ENCODE measurements around the gene SLC4A1AP. TPM values are rescaled to one million over a fixed set of nuclear protein-coding genes. Genes with fewer than 3 reads are reported as not detected.

The SLC4A1AP gene
- total RNA-seq, 4 donors from 2014 or later, result 15.4 to 27.0 (median 24.1) TPM

GRCh38 chr2:27711804-27712203 is 48.1 kb downstream of the SLC4A1AP start:
- 40 to 67% methylated on average over 4 to 5 of the region's 5 CpGs for WGBS, 2 donors
- intact Hi-C loops (cut with DNase I), result loop anchor here (10.0 kb wide), 1 partner anchor 683 kb away; the partner anchor contains the start of gene FOSL2
- Histone ChIP-seq H3K36me3 (no peaks in the 10 kb centered on the region), H3K9me3 (no peaks in the 10 kb centered on the region), H3K27ac (peak overlapping the region in 1 of 4 donors; percentile 2), H3K4me3 (no peak overlapping the region), H3K4me1 (peaks cover 17 to 65% (median 39%) of the 10 kb centered on the region in 3 donors), H3K27me3 (peaks cover 0 to 8% (median 0%) of the 10 kb centered on the region in 4 donors)
- no peak for DNase-seq
- no peak for TF ChIP-seq POLR2A (IDR thresholded peaks at IDR 0.05)
- TF ChIP-seq CTCF (IDR thresholded peaks at IDR 0.05), result no peak

- TF ChIP-seq CTCF (IDR thresholded peaks at IDR 0.05) (no peak), POLR2A (IDR thresholded peaks at IDR 0.05) (no peak)
- Histone ChIP-seq H3K27ac (no peak overlapping the region), H3K4me3 (no peak overlapping the region), H3K9me3 (no peaks in the 10 kb centered on the region), H3K4me1 (peaks cover 17 to 65% (median 36%) of the 10 kb centered on the region in 3 donors), H3K27me3 (peaks cover 0 to 8% (median 0%) of the 10 kb centered on the region in 4 donors), H3K36me3 (no peaks in the 10 kb centered on the region)
- intact Hi-C loops (cut with DNase I), result loop anchor here (10.0 kb wide), 1 partner anchor 682 kb away; the partner anchor contains the start of gene FOSL2
- WGBS, 2 donors, result 74 to 80% methylated on average over 1 of the region's 1 CpG
- DNase-seq, result no peak
Observed at GRCh38 chr2:27712522-27712921, 48.8 kb downstream of the SLC4A1AP start.

GRCh38 chr2:27713201-27713600 is 49.5 kb downstream of the SLC4A1AP start:
- DNase-seq, result no peak

GRCh38 chr2:27714053-27714452 is 50.4 kb downstream of the SLC4A1AP start:
- Histone ChIP-seq H3K4me3 (no peak overlapping the region), H3K27me3 (peaks cover 0 to 8% (median 0%) of the 10 kb centered on the region in 4 donors), H3K36me3 (no peaks in the 10 kb centered on the region), H3K4me1 (peaks cover 17 to 54% (median 24%) of the 10 kb centered on the region in 3 donors), H3K9me3 (no peaks in the 10 kb centered on the region), H3K27ac (peak overlapping the region in 1 of 4 donors; percentile 57)
- TF ChIP-seq CTCF (IDR thresholded peaks at IDR 0.05) (no peak), POLR2A (IDR thresholded peaks at IDR 0.05) (no peak)
- intact Hi-C loops (cut with DNase I), result loop anchor here (10.0 kb wide), 1 partner anchor 681 kb away; the partner anchor contains the start of gene FOSL2
- WGBS, 2 donors, result 87 to 94% methylated on average over 8 of the region's 8 CpGs
- no peak for DNase-seq

More at GRCh38 chr2:27713201-27713600, 49.5 kb downstream of the SLC4A1AP start:
- Histone ChIP-seq H3K27me3 (peaks cover 0 to 8% (median 0%) of the 10 kb centered on the region in 4 donors), H3K36me3 (no peaks in the 10 kb centered on the region), H3K4me1 (peaks cover 17 to 59% (median 29%) of the 10 kb centered on the region in 3 donors), H3K4me3 (no peak overlapping the region), H3K27ac (no peak overlapping the region), H3K9me3 (no peaks in the 10 kb centered on the region)
- 93 to 94% methylated on average over 5 of the region's 5 CpGs for WGBS, 2 donors
- intact Hi-C loops (cut with DNase I), result loop anchor here (10.0 kb wide), 1 partner anchor 682 kb away; the partner anchor contains the start of gene FOSL2
- no peak for TF ChIP-seq CTCF (IDR thresholded peaks at IDR 0.05)
- no peak for TF ChIP-seq POLR2A (IDR thresholded peaks at IDR 0.05)

- H3K36me3 ChIP-seq, result no peaks in the 10 kb centered on the region
- H3K4me1 ChIP-seq, result peaks cover 17 to 57% (median 27%) of the 10 kb centered on the region in 3 donors
- DNase-seq, result no peak
- intact Hi-C loops (cut with DNase I), result loop anchor here (10.0 kb wide), 1 partner anchor 680 kb away; the partner anchor contains the start of gene FOSL2
- peaks cover 0 to 8% (median 0%) of the 10 kb centered on the region in 4 donors for H3K27me3 ChIP-seq
- peak overlapping the region; percentile 21 to 69 (median 46) for H3K4me3 ChIP-seq
- 75 to 78% methylated on average over 18 of the region's 19 CpGs for WGBS, 2 donors
- H3K27ac ChIP-seq, result peak overlapping the region; percentile 54 to 74 (median 65)
- H3K9me3 ChIP-seq, result no peaks in the 10 kb centered on the region
- TF ChIP-seq POLR2A (IDR thresholded peaks at IDR 0.05), result no peak
- TF ChIP-seq CTCF (IDR thresholded peaks at IDR 0.05), result no peak
Observed at GRCh38 chr2:27714851-27715291, 51.2 kb downstream of the SLC4A1AP start.

Data from esophagus squamous epithelium (tissue), 5 donors.